GM06990 (cell line): Measurements from ENCODE around the gene INSM1.

Experiments
- DNase-seq: peaks from one replicate; pipeline ENCODE4 v3.0.0-alpha.2; 2011; ENCODE audit not compliant: insufficient read length; ENCODE audit errors: extremely low read depth
- H3K27me3 ChIP-seq: replicated peaks from 2 replicates; pipeline ENCODE4 v1.6.0; 2011; ENCODE audit warnings: low read length; ENCODE audit not compliant: control insufficient read depth, insufficient read depth
- H3K36me3 ChIP-seq: 2 replicates; pipeline ENCODE4 v1.5.1; 2011; ENCODE audit warnings: low read length; ENCODE audit not compliant: control insufficient read depth, insufficient read depth
- H3K4me3 ChIP-seq: replicated peaks from 2 replicates; pipeline ENCODE4 v1.5.1; 2011; ENCODE audit warnings: low read depth, mild to moderate bottlenecking, control low read depth, low read length
- TF ChIP-seq, protein P1 (sequence below): IDR thresholded peaks from 2 replicates; pipeline ENCODE4 v1.5.1; 2011; ENCODE audit warnings: low read length, control low read depth, mild to moderate bottlenecking, inconsistent platforms; ENCODE audit not compliant: insufficient read depth, poor library complexity, severe bottlenecking

INSM1 gene, protein sequence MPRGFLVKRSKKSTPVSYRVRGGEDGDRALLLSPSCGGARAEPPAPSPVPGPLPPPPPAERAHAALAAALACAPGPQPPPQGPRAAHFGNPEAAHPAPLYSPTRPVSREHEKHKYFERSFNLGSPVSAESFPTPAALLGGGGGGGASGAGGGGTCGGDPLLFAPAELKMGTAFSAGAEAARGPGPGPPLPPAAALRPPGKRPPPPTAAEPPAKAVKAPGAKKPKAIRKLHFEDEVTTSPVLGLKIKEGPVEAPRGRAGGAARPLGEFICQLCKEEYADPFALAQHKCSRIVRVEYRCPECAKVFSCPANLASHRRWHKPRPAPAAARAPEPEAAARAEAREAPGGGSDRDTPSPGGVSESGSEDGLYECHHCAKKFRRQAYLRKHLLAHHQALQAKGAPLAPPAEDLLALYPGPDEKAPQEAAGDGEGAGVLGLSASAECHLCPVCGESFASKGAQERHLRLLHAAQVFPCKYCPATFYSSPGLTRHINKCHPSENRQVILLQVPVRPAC

GRCh38 chr20:20367575-20368417, at the start of gene INSM1:
TSS of gene INSM1 (plus strand) at chr20:20368104. CDS start at chr20:20368268, 164 bp downstream.
- DNase-seq, result peak; percentile 37
- no peaks in the 10 kb centered on the region for H3K36me3 ChIP-seq
- H3K4me3 ChIP-seq, result peak within 1 kb of the TSS; percentile 14
- H3K27me3 ChIP-seq, result peaks cover under 1% of the 10 kb centered on the region
- TF ChIP-seq, protein P1, sequence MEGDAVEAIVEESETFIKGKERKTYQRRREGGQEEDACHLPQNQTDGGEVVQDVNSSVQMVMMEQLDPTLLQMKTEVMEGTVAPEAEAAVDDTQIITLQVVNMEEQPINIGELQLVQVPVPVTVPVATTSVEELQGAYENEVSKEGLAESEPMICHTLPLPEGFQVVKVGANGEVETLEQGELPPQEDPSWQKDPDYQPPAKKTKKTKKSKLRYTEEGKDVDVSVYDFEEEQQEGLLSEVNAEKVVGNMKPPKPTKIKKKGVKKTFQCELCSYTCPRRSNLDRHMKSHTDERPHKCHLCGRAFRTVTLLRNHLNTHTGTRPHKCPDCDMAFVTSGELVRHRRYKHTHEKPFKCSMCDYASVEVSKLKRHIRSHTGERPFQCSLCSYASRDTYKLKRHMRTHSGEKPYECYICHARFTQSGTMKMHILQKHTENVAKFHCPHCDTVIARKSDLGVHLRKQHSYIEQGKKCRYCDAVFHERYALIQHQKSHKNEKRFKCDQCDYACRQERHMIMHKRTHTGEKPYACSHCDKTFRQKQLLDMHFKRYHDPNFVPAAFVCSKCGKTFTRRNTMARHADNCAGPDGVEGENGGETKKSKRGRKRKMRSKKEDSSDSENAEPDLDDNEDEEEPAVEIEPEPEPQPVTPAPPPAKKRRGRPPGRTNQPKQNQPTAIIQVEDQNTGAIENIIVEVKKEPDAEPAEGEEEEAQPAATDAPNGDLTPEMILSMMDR, result no peak

GRCh38 chr20:20318365-20319161, 49.3 kb upstream of the INSM1 start:
- TF ChIP-seq, protein P1, result no peak
- no peak for DNase-seq
- Histone ChIP-seq H3K4me3 (no peak overlapping the region), H3K27me3 (no peaks in the 10 kb centered on the region), H3K36me3 (no peaks in the 10 kb centered on the region)

- no peak for DNase-seq
- no peak overlapping the region for H3K4me3 ChIP-seq
- TF ChIP-seq, protein P1, result no peak
Observed at GRCh38 chr20:20321134-20321533, 46.8 kb upstream of the INSM1 start.

DNA sequence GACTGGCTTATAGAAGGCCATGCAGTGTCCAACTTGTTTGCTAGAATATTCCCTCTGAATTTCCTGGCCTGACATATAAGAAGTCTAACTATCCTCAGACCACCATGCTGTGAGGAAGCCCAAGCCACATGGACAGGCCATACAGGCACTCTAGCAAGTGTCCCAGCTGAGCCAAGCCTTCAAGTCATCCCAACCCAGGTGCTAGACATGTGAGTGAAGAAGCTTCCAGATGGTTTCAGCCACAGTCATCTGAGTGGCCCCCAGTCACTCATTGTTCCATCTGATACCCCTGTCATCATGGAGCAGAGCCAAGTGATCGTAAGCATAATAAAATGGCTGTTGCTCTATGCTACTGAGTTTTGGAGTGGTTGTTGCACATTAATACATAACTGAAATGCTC, 46.0 kb upstream of the INSM1 start:
- TF ChIP-seq, protein P1, result no peak
- H3K4me3 ChIP-seq, result no peak overlapping the region
- no peaks in the 10 kb centered on the region for H3K36me3 ChIP-seq
- no peaks in the 10 kb centered on the region for H3K27me3 ChIP-seq
- DNase-seq, result no peak

More at GRCh38 chr20:20321134-20321533, 46.8 kb upstream of the INSM1 start:
- Histone ChIP-seq H3K27me3 (no peaks in the 10 kb centered on the region), H3K36me3 (no peaks in the 10 kb centered on the region)

DNA sequence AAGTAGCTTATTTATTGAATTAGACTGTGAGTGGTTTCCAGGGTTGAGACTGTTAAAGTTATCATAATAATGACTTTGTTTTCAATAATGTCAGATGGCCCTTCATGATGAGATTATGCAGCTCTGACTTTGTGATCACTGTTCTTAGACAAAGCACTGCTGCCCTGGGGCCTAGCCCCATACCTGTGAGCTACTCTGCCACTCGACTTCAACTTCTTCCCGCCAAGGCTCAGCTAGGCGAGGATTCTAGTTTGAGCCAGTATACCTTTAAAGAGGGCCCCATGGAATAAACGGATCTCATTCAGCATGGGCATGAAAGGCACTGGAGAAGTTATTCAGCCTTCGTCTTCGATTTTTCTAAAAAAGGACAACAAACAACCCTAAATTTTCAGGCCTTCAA, 45.0 kb upstream of the INSM1 start:
- no peaks in the 10 kb centered on the region for H3K27me3 ChIP-seq
- DNase-seq, result no peak
- no peaks in the 10 kb centered on the region for H3K36me3 ChIP-seq
- no peak overlapping the region for H3K4me3 ChIP-seq
- TF ChIP-seq, protein P1, result no peak
